ENCODE measurements around the gene KLHL18.

Gene KLHL18

DNA sequence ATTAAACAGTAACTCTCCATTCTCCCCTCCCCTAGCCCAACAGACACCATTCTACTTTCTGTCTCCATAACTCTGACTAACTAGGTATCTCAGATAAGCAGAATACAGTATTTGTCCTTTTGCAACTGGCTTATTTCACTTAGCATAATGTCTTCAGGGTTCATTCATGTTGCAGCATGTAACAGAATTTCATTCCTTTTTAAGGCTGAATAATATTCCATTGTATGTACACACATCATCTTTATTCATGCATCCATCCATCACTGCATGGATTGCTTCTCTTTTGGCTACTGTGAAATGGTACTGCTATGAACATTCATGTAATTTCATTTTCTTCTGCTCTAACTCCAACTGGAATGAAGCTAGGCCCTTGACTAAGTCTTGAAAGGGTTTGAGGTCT, 96.1 kb downstream of the KLHL18 start:
- peak overlapping the region; percentile 100 for H3K4me3 Mint-ChIP-seq
- H3K27me3 Mint-ChIP-seq: no peaks in the 10 kb centered on the region
- H3K27ac Mint-ChIP-seq: no peak overlapping the region
- DNase-seq: no peak
- H3K36me3 Mint-ChIP-seq (ENCODE audit: low read depth): peaks cover 27% of the 10 kb centered on the region
- no peaks in the 10 kb centered on the region for H3K9me3 Mint-ChIP-seq
- peaks cover 34% of the 10 kb centered on the region for H3K4me1 Mint-ChIP-seq (ENCODE audit: low read depth)

DNA sequence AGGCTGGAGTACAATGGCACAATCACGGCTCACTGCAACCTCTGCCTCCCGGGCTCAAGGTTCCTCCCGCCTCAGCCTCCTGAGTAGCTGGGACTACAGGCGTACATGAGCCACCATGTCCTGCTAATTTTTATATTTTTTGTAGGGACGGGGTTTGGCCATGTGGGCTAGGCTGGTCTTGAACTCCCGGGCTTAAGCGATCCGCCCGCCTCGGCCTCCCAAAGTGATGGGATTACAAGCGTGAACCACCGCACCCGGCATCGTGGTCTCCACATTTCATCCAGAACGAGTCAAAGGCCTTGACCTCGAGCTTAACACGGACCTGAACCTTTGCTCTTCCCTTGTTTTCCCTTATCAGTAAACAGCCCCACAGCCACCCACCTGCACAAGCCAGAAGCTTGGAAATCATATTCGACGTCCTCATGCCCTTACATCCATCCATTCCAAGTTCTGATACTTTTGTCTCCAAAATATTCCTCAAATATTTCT, 96.7 kb downstream of the KLHL18 start:
- H3K27me3 Mint-ChIP-seq: no peaks in the 10 kb centered on the region
- H3K27ac Mint-ChIP-seq: peak overlapping the region; percentile 100
- peaks cover 29% of the 10 kb centered on the region for H3K36me3 Mint-ChIP-seq (ENCODE audit: low read depth)
- H3K9me3 Mint-ChIP-seq: no peaks in the 10 kb centered on the region
- peaks cover 36% of the 10 kb centered on the region for H3K4me1 Mint-ChIP-seq (ENCODE audit: low read depth)
- H3K4me3 Mint-ChIP-seq: peak overlapping the region; percentile 100
- DNase-seq: no peak

DNA sequence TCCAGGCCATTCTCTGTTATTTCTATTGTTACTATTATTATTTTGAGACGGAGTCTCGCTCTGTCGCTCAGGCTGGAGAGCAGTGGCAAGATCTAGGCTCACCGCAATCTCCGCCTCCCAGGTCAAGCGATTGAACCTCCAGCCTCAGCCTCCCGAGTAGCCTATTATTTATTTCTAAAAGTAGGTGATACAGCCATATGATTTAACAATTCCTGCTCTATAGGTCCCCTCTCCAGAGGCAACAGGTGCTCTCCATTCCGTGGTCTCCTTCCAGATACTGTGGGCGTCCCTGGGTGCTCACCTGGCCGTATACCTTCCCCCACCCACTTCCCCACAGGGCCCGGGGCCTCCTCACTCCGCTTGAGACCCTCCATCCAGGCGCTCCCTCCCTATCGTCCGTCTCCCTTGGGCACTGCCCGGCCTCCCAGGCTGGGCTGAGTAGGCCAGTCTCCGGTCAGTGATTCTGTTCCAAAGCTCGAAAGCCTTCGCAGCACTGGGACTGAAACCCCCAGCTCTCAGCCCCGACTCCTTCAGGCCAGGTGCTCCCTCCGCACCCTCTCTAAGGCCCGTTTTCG, 97.4 kb downstream of the KLHL18 start:
- peak overlapping the region; percentile 100 for H3K27ac Mint-ChIP-seq
- peak overlapping the region; percentile 100 for H3K4me3 Mint-ChIP-seq
- H3K9me3 Mint-ChIP-seq: no peaks in the 10 kb centered on the region
- DNase-seq: no peak
- H3K27me3 Mint-ChIP-seq: no peaks in the 10 kb centered on the region
- peaks cover 41% of the 10 kb centered on the region for H3K4me1 Mint-ChIP-seq (ENCODE audit: low read depth)
- H3K36me3 Mint-ChIP-seq (ENCODE audit: low read depth): peaks cover 33% of the 10 kb centered on the region

DNA sequence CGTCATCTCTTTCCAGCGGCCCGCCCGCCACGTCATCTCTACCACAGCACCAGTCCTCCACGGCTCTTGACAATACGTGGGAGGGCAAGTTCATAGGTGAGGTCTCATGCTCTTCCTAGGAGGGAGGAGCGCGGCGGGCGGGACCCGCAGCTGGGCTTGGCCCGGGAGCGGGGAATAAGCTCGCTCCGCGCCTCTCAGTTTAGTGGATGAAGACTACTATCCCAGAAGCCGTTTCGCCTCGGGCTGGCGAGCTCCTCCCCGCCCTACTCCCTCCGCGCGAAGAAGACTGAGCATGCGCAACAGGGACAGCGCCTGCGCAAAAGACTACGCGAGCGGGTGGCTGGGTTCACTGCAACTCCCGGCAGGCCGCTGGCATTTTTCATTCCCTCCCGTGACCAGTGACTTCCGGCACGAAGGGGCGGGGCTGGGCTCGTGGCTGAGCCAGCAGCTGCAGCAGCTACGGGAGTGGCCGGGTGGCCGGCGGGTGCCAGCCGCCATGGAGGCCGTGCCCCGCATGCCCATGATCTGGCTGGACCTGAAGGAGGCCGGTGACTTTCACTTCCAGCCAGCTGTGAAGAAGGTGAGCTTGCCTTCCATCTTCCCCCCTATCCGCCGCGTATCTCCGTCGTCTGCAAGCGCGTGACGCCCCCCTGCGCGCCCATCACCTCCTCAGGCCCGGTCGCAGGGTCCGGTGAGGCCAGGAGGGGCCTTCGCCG, 98.0 kb downstream of the KLHL18 start, which contains the start of gene PTPN23:
Gene PTPN23, plus strand, starts transcription at position 421 of the 716 bp plus-strand sequence. Its CDS starts 76 bp downstream, at position 497.
- Mint-ChIP-seq H3K4me1 (ENCODE audit: low read depth) (peaks cover 45% of the 10 kb centered on the region), H3K27me3 (no peaks in the 10 kb centered on the region), H3K4me3 (peak within 1 kb of the TSS; percentile 100), H3K27ac (peak within 1 kb of the TSS; percentile 100), H3K9me3 (no peaks in the 10 kb centered on the region), H3K36me3 (ENCODE audit: low read depth) (peaks cover 37% of the 10 kb centered on the region)
- peak; percentile 99 for DNase-seq

DNA sequence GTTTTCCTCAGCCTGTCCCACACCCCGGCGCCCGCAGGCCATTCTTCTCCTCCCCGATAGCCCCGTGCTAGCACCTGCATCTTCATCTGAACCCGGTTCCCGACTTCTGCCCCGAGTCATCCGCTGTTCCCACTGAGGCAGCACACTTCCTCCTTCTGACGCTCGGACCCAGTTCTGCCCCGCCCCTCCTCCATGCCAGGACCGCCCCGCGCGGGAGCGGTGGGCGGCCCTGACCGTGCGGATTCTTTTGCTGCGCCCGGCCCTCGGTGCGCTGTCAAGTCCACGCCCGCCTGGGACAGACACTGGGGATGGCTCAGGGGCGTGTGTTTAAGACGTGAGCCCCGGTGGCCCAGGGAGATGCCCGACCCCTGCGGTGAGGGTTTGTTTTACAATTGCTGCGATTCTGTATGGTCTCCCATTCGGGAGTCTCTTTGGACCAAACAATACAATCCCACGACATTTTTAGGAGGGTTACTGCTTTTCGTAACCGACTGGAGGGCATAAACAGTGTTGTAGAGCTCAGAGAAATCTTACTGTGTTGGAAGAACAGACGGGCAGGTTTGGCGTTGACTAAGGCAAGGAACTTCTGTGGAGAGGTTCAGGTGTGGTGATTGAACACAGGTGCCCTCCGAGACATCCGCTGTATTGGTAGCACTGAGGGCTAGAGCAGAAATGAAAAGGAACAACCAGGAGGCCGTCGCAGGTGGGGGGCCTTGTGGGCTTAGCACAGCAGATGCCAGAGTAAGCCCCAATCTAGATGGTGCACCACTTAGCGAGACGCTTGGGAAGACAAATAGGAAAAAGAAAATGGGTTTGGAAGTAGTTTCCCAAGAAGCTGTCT, 98.8 kb downstream of the KLHL18 start:
- Mint-ChIP-seq H3K9me3 (no peaks in the 10 kb centered on the region), H3K4me1 (ENCODE audit: low read depth) (peaks cover 51% of the 10 kb centered on the region), H3K27me3 (no peaks in the 10 kb centered on the region)

DNA sequence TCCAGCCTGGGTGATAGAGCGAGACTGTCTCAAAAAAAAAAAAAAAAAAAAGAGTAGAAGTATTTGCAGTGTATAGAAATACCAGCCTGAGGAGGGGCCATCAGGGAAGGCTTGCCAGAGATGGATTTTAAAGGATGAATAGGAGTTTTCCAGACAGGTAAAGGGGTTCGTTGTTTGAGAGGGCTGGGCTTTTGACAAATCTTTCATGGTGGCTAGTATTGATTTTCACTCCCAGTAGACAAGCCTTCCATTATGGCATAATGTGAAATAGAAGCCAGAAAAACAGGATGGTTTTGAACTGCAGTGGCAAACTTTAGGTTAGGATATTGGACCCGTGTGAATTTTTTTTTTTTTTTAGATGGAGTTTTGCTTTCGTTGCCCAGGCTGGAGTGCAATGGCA, 101.7 kb downstream of the KLHL18 start:
- Mint-ChIP-seq H3K9me3 (no peaks in the 10 kb centered on the region), H3K4me1 (ENCODE audit: low read depth) (peaks cover 58% of the 10 kb centered on the region), H3K36me3 (ENCODE audit: low read depth) (peaks cover 62% of the 10 kb centered on the region), H3K4me3 (no peak overlapping the region), H3K27me3 (no peaks in the 10 kb centered on the region), H3K27ac (no peak overlapping the region)
- DNase-seq: no peak

More for the DNA sequence above, 98.8 kb downstream of the KLHL18 start:
- DNase-seq: peak; percentile 84
- Mint-ChIP-seq H3K4me3 (peak overlapping the region; percentile 100), H3K27ac (peak overlapping the region; percentile 100), H3K36me3 (ENCODE audit: low read depth) (peaks cover 45% of the 10 kb centered on the region)

DNA sequence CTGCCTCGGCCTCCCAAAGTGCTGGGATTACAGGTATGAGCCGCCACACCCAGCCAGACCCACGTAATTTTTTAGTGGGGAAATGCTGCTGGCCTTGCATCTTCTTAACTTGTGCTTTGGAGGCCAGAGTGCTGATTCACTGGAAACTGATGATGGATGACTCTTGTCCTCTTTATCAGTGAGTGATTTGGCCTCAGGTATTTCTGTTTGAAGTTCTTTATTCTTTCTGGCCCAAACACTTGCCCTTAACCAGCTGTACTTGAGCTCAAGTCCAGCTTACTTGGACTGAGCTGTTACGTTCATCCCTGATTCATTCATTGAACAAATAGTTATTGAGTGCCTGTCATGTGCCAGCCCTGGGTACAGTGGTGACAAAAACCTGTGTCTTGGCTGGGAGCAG, 102.3 kb downstream of the KLHL18 start:
- peaks cover 52% of the 10 kb centered on the region for H3K4me1 Mint-ChIP-seq (ENCODE audit: low read depth)
- H3K27me3 Mint-ChIP-seq: no peaks in the 10 kb centered on the region
- no peak for DNase-seq
- H3K36me3 Mint-ChIP-seq (ENCODE audit: low read depth): peaks cover 59% of the 10 kb centered on the region
- no peak overlapping the region for H3K27ac Mint-ChIP-seq
- no peak overlapping the region for H3K4me3 Mint-ChIP-seq
- H3K9me3 Mint-ChIP-seq: no peaks in the 10 kb centered on the region

DNA sequence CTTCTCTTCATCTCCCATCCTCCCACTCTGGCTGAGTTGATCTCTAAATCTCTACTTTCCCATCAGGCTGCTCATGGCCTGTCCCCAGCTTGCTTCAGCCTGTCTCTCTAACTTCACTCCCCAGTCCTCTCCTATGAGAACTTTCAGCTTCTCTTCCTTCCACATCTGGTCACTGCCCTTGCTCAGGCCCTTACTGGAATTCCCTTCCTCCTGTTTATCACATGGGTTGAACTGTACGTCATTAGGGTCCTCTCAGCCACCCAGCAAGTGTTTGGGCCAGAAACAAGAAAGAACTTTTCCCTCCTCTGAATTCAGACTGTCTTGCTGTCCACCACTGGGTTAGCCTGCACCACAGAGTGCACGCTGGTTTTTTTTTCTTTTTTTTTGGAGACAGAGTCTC, 103.1 kb downstream of the KLHL18 start:
- peaks cover 51% of the 10 kb centered on the region for H3K4me1 Mint-ChIP-seq (ENCODE audit: low read depth)
- peak overlapping the region; percentile 64 for H3K27ac Mint-ChIP-seq
- no peaks in the 10 kb centered on the region for H3K9me3 Mint-ChIP-seq
- H3K4me3 Mint-ChIP-seq: no peak overlapping the region
- no peaks in the 10 kb centered on the region for H3K27me3 Mint-ChIP-seq
- peaks cover 59% of the 10 kb centered on the region for H3K36me3 Mint-ChIP-seq (ENCODE audit: low read depth)
- DNase-seq: no peak

DNA sequence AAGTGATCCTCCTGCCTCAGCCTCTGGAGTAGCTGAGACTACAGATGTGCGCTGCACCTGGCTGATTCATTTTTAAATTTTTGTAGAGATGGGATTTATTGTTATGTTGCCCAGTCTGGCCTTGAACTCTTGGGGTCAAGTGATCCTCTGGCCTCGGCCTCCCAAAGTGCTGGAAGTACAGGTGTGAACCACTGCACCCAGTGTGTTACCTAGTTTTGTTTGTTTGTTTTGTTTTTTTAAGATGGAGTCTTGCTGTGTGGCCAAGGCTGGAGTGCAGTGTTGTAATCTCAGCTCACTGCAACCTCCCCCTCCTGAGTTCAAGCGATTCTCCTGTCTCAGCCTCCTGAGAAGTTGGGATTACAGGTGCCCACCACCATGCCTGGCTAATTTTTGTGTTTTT, 110.2 kb downstream of the KLHL18 start:
- no peak overlapping the region for H3K4me3 Mint-ChIP-seq
- H3K36me3 Mint-ChIP-seq (ENCODE audit: low read depth): peaks cover 54% of the 10 kb centered on the region
- peak overlapping the region; percentile 19 for H3K27ac Mint-ChIP-seq
- DNase-seq: no peak
- H3K4me1 Mint-ChIP-seq (ENCODE audit: low read depth): peaks cover 39% of the 10 kb centered on the region
- H3K9me3 Mint-ChIP-seq: no peaks in the 10 kb centered on the region
- H3K27me3 Mint-ChIP-seq: no peaks in the 10 kb centered on the region

DNA sequence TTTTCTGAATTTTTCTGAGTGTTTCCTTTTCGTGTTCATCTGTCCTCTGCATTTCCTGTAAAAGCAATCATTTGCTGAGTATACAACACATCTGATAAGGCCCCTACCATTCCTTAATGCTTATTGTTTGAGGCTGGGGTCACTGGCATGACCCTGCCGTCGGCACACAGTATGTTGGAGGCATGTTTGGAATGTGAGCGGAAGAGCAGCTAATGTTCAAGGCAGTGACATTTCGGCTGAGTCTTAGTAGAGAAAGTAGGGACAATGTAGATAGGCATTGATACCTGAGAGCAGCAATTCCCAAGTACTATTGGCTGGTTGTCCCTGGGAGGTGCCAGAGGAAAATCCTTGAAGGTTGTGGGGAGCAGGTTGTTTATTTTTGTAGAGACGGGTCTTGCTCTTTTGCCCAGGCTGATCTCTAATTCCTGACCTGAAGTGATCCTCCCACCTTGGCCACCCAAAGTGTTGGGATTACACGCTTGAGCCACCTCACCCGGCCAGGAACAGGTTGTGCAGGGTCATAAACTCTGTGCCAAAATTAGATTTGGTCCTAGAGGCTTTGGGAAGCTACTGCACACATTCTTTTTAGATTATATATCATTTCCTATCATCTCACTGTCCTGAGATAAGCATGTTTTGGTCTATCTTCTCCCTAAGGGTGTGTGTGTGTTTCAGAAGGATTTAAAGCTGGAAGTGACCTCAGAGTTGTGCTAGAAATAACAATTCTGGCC, 111.6 kb downstream of the KLHL18 start:
- H3K27ac Mint-ChIP-seq: peak overlapping the region; percentile 35
- no peak for DNase-seq
- peaks cover 60% of the 10 kb centered on the region for H3K36me3 Mint-ChIP-seq (ENCODE audit: low read depth)
- H3K4me1 Mint-ChIP-seq (ENCODE audit: low read depth): peaks cover 35% of the 10 kb centered on the region
- H3K9me3 Mint-ChIP-seq: no peaks in the 10 kb centered on the region
- no peaks in the 10 kb centered on the region for H3K27me3 Mint-ChIP-seq
- no peak overlapping the region for H3K4me3 Mint-ChIP-seq

DNA sequence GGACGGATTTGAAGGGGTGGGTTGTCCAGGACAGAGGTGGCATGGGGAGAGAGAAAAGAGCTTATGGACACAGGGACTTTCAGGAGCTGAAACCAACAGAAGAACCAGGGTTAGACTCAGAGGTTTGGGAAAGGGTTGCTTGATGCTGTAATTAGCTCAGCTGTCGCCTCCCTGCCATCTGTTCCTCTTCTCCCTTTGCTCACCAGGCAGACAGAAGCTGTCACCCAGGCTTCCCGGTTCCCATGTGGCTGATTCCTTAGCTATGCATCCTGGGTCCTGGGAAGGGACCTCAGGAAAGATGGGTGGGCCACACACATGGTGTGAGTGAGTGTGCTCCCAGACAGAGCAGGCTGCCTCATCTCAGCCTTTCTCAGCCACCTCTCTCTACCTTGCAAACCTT, 112.1 kb downstream of the KLHL18 start:
- H3K36me3 Mint-ChIP-seq (ENCODE audit: low read depth): peaks cover 65% of the 10 kb centered on the region
- H3K9me3 Mint-ChIP-seq: no peaks in the 10 kb centered on the region
- no peaks in the 10 kb centered on the region for H3K27me3 Mint-ChIP-seq
- no peak for DNase-seq
- peak overlapping the region; percentile 35 for H3K27ac Mint-ChIP-seq
- peaks cover 37% of the 10 kb centered on the region for H3K4me1 Mint-ChIP-seq (ENCODE audit: low read depth)
- H3K4me3 Mint-ChIP-seq: no peak overlapping the region
